Medulla oblongata (tissue), 1 donor: ENCODE measurements around the gene OR9A4.

ENCODE experiments used
- DNase-seq: peaks from one replicate; pipeline ENCODE4 v3.0.0-alpha.2; 2015; ENCODE audit errors: extremely low spot score

Gene OR9A4

DNA sequence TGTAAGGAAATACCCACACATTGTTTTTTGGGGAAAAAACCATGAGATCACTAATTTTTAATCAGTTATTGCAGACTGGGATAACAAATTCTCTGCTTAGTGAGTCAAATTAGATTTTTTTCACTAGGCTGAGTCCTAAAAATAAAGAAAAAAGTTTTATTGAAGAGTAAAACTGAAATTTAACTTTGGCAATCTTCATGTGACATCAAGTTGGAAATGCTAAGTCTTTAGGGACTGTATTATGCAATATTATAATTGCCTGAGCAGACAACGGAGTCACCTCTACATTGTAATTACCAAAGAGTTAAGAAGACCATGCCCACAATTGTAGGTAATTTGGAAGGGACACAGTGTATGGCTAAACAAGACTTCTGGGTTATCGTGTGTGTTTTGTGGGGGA is 32.8 kb downstream of the OR9A4 start:
- no peak for DNase-seq

DNA sequence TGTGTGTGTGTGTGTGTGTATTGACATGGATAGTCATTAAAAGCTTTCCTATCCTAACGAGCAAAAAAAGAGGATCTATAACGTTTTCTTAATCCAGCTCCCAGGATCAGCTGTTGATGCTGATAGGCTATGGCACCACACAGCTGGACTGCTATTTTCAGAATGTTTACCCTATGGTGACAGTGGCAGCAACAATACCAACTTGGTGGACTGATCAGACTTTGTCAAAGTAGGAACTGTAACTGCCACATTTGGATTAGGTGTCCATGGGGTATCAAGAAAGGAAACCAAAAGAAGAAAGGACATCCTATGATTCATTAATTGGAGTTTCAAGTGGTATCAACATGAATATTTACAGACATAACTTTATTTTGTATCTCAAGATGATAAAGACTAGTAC is 33.3 kb downstream of the OR9A4 start:
- DNase-seq: no peak

GRCh38 chr7:141949911-141950310 is 33.7 kb downstream of the OR9A4 start:
- no peak for DNase-seq

GRCh38 chr7:141950806-141951205 is 34.6 kb downstream of the OR9A4 start:
- DNase-seq: no peak

GRCh38 chr7:141952461-141952860 is 36.3 kb downstream of the OR9A4 start:
- no peak for DNase-seq

DNA sequence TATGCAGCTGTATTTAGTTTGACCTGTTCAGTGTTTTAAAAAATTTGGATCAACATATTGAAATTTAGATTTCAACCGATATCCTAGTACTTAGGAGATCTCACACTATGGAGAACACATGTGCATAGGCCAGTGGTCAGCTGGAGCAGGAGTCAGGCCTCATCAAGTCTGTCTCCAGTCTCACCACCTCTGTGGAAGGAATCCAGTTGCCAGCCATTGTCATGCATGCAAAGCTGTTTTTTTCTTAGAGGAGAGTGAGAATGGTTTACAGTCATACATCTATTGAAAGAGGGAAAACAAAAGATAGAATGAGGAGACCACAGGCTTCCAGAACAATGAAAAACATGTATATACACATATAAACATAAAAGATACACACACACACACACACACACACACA is 38.1 kb downstream of the OR9A4 start:
- DNase-seq: no peak

DNA sequence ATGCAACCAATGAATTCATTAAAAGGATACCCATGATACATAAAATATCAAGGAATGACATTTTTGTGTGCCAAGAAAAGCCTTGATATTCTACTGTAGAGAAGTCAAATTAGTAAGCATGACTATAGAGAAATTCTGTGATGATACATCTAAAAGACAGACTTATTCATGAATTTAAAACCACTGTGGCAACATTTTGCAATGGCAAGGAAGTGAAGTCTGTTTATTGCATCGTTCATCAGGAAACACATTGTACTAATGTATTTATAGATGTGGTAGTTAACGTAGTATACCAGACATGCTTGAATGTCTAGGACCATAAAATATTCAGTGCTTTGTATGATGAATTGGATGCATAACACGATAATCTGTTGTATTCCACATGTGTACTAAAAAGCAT is 39.9 kb downstream of the OR9A4 start:
- DNase-seq: peak; percentile 41

- DNase-seq: peak; percentile 65
Observed at GRCh38 chr7:141960687-141961422, 44.7 kb downstream of the OR9A4 start.
